H1 (cell line): ENCODE data around the gene EEF1AKMT1. TPM values are rescaled to one million over a fixed set of nuclear protein-coding genes. Genes with fewer than 3 reads are reported as not detected.

ENCODE experiments used
- ASH2L ChIP-seq: fragments of 200-600, 300-600 bp; sonication (generic); IDR thresholded peaks from one replicate; pipeline ENCODE4 v1.7.1; 2017; ENCODE audit warnings: low read length
- CHD7 ChIP-seq: fragments of 300-600 bp; sonication (generic); IDR thresholded peaks from 2 replicates; pipeline ENCODE4 v1.7.1; 2012; ENCODE audit warnings: low read length, moderate library complexity, mild to moderate bottlenecking, inconsistent platforms; ENCODE audit not compliant: insufficient replicate concordance
- POU5F1 ChIP-seq: IDR thresholded peaks from 2 replicates; pipeline ENCODE4 v1.6.1; 2011; ENCODE audit warnings: low read depth, mild to moderate bottlenecking, low read length, moderate library complexity
- RNF2 ChIP-seq: fragments of 200-900, 300-1000 bp; sonication (generic); IDR thresholded peaks from 2 replicates; pipeline ENCODE4 v1.7.1; 2016; ENCODE audit warnings: borderline replicate concordance, low read depth, mild to moderate bottlenecking, antibody characterized with exemption, low read length; ENCODE audit not compliant: poor library complexity, severe bottlenecking; ENCODE audit errors: missing control alignments
- polyA plus RNA-seq, 7 experiments: library from polyadenylated mRNA; depleted of rRNA in 3 of 7; stranded (reverse) in 5 of 7; unstranded in 2 of 7; fragments of >200 nt in 5 of 7; fragments of 200-250 nt in 2 of 7; gene quantifications; 1 replicate in 5 of 7; 2 replicates in 1 of 7; 4 replicates in 1 of 7; pipeline versions ENCODE4 v1.2.1 to v1.2.3, GENCODE V29; 2011 to 2013; ENCODE audit warnings: missing spikeins in 2 of 7, mixed read lengths in 2 of 7
- total RNA-seq: library from RNA; stranded (reverse); fragmentation: NEBNext Ultra II Directional; extraction: Animal tissue kit (Norgen Biotek cat#: 25700); gene quantifications from 2 replicates; pipeline ENCODE4 v1.2.1, GENCODE V29; 2021

Gene EEF1AKMT1
- total and polyA plus RNA-seq, 2 of the 8 experiments (the other 6 are each of a cell fraction or from before 2014, with no cell fraction given): 3.1 to 4.1 TPM

- no peak for TF ChIP-seq CHD7
- TF ChIP-seq ASH2L: no peak
- no peak for TF ChIP-seq POU5F1
- TF ChIP-seq RNF2: no peak
- TF ChIP-seq, all 59 proteins: peak for 0
Observed at GRCh38 chr13:20711301-20712044, 62.3 kb downstream of the EEF1AKMT1 start (continued).
